Small intestine (tissue), 7 donors: ENCODE results near the gene FAAP20. TPM values are rescaled to one million over a fixed set of nuclear protein-coding genes. Genes with fewer than 3 reads are reported as not detected.
"Not testable (repeated sequence)": the region's sequence is repeated elsewhere in the genome, so short reads cannot be mapped to it uniquely, and the experiment has no call there.

Experiments
- DNase-seq, 2 donors: peaks; one replicate each; pipeline versions ENCODE4 v3.0.0 to v3.0.0-alpha.2; 2013
- FAIRE-seq: peaks from 2 replicates; lab custom pipeline; 2012; peaks lifted over from hg19 to GRCh38; lab: Jason Lieb, UNC
- H3K27ac ChIP-seq, 3 donors: one replicate each; pipeline ENCODE4 v1.5.1; 2013; ENCODE audit warnings: low read length in 2 of 3, mild to moderate bottlenecking in 2 of 3, control low read depth in 1 of 3, inconsistent platforms in 1 of 3, low read depth in 1 of 3, moderate library complexity in 1 of 3
- H3K27me3 ChIP-seq, 3 donors: one replicate each; pipeline ENCODE4 v1.6.1; 2013; ENCODE audit warnings: low read length in 3 of 3, inconsistent platforms in 1 of 3; ENCODE audit not compliant: control insufficient read depth in 3 of 3, insufficient read depth in 3 of 3
- H3K36me3 ChIP-seq, 3 donors: one replicate each; pipeline ENCODE4 v1.6.1; 2013; ENCODE audit warnings: low read length in 3 of 3, inconsistent platforms in 1 of 3, low read depth in 1 of 3, mild to moderate bottlenecking in 1 of 3, moderate library complexity in 1 of 3; ENCODE audit not compliant: control insufficient read depth in 3 of 3, insufficient read depth in 2 of 3
- H3K4me1 ChIP-seq, 3 donors: one replicate each; pipeline ENCODE4 v1.6.1; 2013; ENCODE audit warnings: low read length in 2 of 3, inconsistent platforms in 1 of 3, low read depth in 1 of 3, mild to moderate bottlenecking in 1 of 3, moderate library complexity in 1 of 3; ENCODE audit not compliant: control insufficient read depth in 3 of 3, insufficient read depth in 2 of 3
- H3K4me3 ChIP-seq, 3 donors: one replicate each; pipeline ENCODE4 v1.5.1; 2013; ENCODE audit warnings: low read length in 3 of 3, control low read depth in 1 of 3, inconsistent platforms in 1 of 3, low read depth in 1 of 3, mild to moderate bottlenecking in 1 of 3, moderate library complexity in 1 of 3
- H3K9me3 ChIP-seq, 2 donors: one replicate each; pipeline ENCODE4 v1.6.1; 2013; ENCODE audit warnings: low read depth in 1 of 2, low read length in 1 of 2; ENCODE audit not compliant: control insufficient read depth in 2 of 2, insufficient read depth in 1 of 2
- WGBS, 3 donors: extraction: QIAGEN DNeasy Blood & Tissue Kit; methylation state at CpG; one replicate each; pipeline ENCODE4 v1.1.7; 2013; 5-methylcytosine and 5-hydroxymethylcytosine counted together
- polyA plus RNA-seq, 4 donors: library from polyadenylated mRNA; stranded (reverse) in 3 of 4; unstranded in 1 of 4; fragments of 200-250 nt in 3 of 4; fragments of 120-200 nt in 1 of 4; gene quantifications; one replicate each; pipeline versions ENCODE4 v1.2.1 to v1.2.3, GENCODE V29; 2013
- donor health status: healthy with polysubstance abuse.
- donor health status: control.
- donor health status: control.
- donor health status: Bipolar disorder and iron deficiency.
- donor health status: healthy.

The FAAP20 gene
- polyA plus RNA-seq, 4 donors = 20.6 to 52.3 (median 45.4) TPM

- H3K4me1 ChIP-seq = no peaks in the 10 kb centered on the region
- H3K9me3 ChIP-seq = no peaks in the 10 kb centered on the region
- peaks cover 0 to 80% (median 25%) of the 10 kb centered on the region in 3 donors for H3K36me3 ChIP-seq
- H3K4me3 ChIP-seq = no peak overlapping the region
- no peak overlapping the region for H3K27ac ChIP-seq
- 73 to 81% (median 77%) methylated on average over 10 of the region's 10 CpGs for WGBS, 3 donors
- H3K27me3 ChIP-seq = no peaks in the 10 kb centered on the region
- no peak for FAIRE-seq
- no peak for DNase-seq
Measured at GRCh38 chr1:2151252-2151651, 43.3 kb downstream of the FAAP20 start.

DNA sequence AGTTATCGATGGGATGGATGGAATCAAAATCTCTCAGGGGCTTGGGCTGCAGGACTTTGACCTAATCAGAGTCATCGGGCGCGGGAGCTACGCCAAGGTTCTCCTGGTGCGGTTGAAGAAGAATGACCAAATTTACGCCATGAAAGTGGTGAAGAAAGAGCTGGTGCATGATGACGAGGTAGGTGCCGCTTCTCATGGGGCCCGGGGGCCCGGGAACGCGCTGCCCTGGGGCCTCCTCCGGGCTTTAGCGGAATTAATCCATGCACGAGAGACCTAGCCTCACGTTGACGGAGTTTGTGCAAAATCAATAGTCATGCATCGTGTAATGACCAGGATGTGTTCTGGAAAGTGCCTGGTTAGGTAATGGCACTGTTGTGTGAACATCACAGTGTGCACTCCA, 43.8 kb downstream of the FAAP20 start:
- DNase-seq (no peak), FAIRE-seq (no peak)
- no peaks in the 10 kb centered on the region for H3K27me3 ChIP-seq
- WGBS, 3 donors = 83 to 93% (median 85%) methylated on average over 19 of the region's 19 CpGs
- H3K9me3 ChIP-seq = no peaks in the 10 kb centered on the region
- no peak overlapping the region for H3K27ac ChIP-seq
- peaks cover 0 to 83% (median 26%) of the 10 kb centered on the region in 3 donors for H3K36me3 ChIP-seq
- no peaks in the 10 kb centered on the region for H3K4me1 ChIP-seq
- no peak overlapping the region for H3K4me3 ChIP-seq

GRCh38 chr1:2148691-2149090, 45.9 kb downstream of the FAAP20 start:
- Histone ChIP-seq H3K9me3 (no peaks in the 10 kb centered on the region), H3K36me3 (peaks cover 0 to 84% (median 23%) of the 10 kb centered on the region in 3 donors), H3K27ac (peak overlapping the region in 1 of 3 donors; percentile 76), H3K27me3 (no peaks in the 10 kb centered on the region), H3K4me1 (no peaks in the 10 kb centered on the region), H3K4me3 (no peak overlapping the region)
- no peak for FAIRE-seq
- peak in 1 of 2 donors; percentile 62 for DNase-seq
- 59 to 74% (median 60%) methylated on average over 14 of the region's 14 CpGs for WGBS, 3 donors

DNA sequence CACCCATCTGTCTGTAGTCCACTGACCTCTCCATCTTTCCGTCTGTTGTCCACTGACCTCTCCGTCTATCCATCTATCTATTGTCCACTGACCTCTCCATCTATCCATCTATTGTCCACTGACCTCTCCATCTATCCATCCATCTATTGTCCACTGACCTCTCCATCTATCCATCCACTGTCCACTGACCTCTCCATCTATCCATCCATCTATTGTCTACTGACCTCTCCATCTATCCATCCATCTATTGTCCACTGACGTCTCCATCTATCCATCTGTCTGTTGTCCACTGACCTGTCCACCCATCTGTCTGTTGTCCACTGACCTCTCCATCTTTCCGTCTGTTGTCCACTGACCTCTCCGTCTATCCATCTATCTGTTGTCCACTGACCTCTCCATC, 46.7 kb downstream of the FAAP20 start:
- not testable (repeated sequence) for H3K27me3 ChIP-seq, H3K4me1 ChIP-seq, H3K27ac ChIP-seq, FAIRE-seq, DNase-seq, H3K9me3 ChIP-seq, H3K4me3 ChIP-seq
- peaks cover 0 to 82% (median 23%) of the 10 kb centered on the region in 3 donors for H3K36me3 ChIP-seq
- WGBS, 3 donors = 93 to 96% (median 94%) methylated on average over 5 of the region's 5 CpGs

DNA sequence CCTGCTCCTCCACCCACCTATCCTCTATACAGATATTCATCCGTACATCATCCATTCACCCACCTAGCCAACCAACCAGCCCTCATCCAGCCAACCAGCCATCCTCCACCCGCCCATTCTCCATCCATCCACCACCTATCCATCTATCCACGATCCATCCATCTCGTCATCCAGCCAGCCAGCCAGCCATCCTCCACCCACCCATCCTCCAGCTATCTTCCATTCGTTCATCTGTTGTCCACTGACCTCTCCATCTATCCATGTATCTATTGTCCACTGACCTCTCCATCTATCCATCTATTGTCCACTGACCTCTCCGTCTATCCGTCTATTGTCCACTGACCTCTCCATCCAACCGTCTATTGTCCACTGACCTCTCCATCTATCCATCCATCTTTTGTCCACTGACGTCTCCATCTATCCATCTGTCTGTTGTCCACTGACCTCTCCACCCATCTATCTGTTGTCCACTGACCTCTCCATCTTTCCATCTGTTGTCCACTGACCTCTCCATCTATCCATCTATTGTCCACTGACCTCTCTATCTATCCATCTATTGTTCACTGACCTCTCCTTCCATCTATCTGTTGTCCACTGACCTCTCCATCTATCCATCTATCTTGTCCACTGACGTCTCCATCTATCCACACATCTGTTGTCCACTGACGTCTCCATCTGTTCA, 47.6 kb downstream of the FAAP20 start:
- no peak overlapping the region for H3K4me3 ChIP-seq
- no peak overlapping the region for H3K27ac ChIP-seq
- H3K4me1 ChIP-seq = no peaks in the 10 kb centered on the region
- H3K9me3 ChIP-seq = no peaks in the 10 kb centered on the region
- H3K36me3 ChIP-seq = peaks cover 0 to 83% (median 24%) of the 10 kb centered on the region in 3 donors
- no peaks in the 10 kb centered on the region for H3K27me3 ChIP-seq
- 93 to 94% (median 93%) methylated on average over 11 of the region's 11 CpGs for whole genome bisulfite sequencing, 3 donors
- FAIRE-seq (no peak), DNase-seq (no peak)

GRCh38 chr1:2145946-2146835, 48.4 kb downstream of the FAAP20 start:
- no peak overlapping the region for H3K27ac ChIP-seq
- peaks cover 0 to 81% (median 22%) of the 10 kb centered on the region in 3 donors for H3K36me3 ChIP-seq
- no peaks in the 10 kb centered on the region for H3K4me1 ChIP-seq
- H3K9me3 ChIP-seq = no peaks in the 10 kb centered on the region
- H3K27me3 ChIP-seq = no peaks in the 10 kb centered on the region
- DNase-seq = peak in 1 of 2 donors; percentile 35
- WGBS, 3 donors = 85 to 89% (median 87%) methylated on average over 19 of the region's 19 CpGs
- no peak for FAIRE-seq
- no peak overlapping the region for H3K4me3 ChIP-seq

- WGBS, 3 donors = 90 to 93% (median 91%) methylated on average over 15 of the region's 15 CpGs
- Histone ChIP-seq H3K27ac (no peak overlapping the region), H3K9me3 (no peaks in the 10 kb centered on the region), H3K4me1 (peaks cover 0 to 3% (median 0%) of the 10 kb centered on the region in 3 donors), H3K36me3 (peaks cover 0 to 83% (median 20%) of the 10 kb centered on the region in 3 donors), H3K4me3 (no peak overlapping the region), H3K27me3 (no peaks in the 10 kb centered on the region)
- no peak for FAIRE-seq
- no peak for DNase-seq
Measured at GRCh38 chr1:2144501-2145090, 50.0 kb downstream of the FAAP20 start.

DNA sequence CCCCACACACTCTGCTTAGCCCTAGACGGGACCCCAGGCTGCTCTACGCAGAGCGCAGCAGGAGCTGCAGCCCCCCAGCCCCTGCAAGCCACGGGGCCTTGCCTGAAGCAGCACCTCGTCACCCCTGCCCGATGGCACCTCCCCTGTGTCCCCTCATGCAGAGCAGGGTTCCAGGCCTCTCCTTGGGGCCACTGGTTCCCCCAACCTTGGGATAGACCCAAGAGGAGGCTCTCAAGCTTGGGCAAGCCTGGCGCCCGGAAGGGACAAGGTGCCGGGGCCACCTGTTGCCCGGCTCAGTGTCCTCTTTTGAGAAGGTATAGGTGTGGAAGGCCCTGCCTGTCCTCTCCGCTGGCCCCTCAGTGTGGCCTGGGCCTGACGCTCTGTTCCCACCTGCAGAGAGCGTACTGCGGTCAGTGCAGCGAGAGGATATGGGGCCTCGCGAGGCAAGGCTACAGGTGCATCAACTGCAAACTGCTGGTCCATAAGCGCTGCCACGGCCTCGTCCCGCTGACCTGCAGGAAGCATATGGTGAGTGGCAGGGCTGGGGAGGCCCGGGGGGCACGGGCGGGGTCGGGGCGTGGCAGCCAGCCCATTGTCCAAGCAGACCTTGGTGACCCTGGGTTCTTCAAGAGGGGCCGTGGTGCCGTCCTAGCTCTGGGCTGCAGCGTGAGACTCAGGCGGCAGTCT, 50.6 kb downstream of the FAAP20 start:
- Histone ChIP-seq H3K27me3 (no peaks in the 10 kb centered on the region), H3K4me1 (peaks cover 0 to 9% (median 0%) of the 10 kb centered on the region in 3 donors), H3K36me3 (peaks cover 0 to 82% (median 18%) of the 10 kb centered on the region in 3 donors), H3K27ac (no peak overlapping the region), H3K4me3 (no peak overlapping the region), H3K9me3 (no peaks in the 10 kb centered on the region)
- WGBS, 3 donors = 91 to 92% (median 92%) methylated on average over 28 to 30 of the region's 30 CpGs
- DNase-seq (no peak), FAIRE-seq (no peak)
